ENCODE measurements around the gene NELFCD.
"Not testable (repeated sequence)": the region's sequence is repeated elsewhere in the genome, so short reads cannot be mapped to it uniquely, and the experiment has no call there.

Gene NELFCD, protein sequence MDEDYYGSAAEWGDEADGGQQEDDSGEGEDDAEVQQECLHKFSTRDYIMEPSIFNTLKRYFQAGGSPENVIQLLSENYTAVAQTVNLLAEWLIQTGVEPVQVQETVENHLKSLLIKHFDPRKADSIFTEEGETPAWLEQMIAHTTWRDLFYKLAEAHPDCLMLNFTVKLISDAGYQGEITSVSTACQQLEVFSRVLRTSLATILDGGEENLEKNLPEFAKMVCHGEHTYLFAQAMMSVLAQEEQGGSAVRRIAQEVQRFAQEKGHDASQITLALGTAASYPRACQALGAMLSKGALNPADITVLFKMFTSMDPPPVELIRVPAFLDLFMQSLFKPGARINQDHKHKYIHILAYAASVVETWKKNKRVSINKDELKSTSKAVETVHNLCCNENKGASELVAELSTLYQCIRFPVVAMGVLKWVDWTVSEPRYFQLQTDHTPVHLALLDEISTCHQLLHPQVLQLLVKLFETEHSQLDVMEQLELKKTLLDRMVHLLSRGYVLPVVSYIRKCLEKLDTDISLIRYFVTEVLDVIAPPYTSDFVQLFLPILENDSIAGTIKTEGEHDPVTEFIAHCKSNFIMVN

DNA sequence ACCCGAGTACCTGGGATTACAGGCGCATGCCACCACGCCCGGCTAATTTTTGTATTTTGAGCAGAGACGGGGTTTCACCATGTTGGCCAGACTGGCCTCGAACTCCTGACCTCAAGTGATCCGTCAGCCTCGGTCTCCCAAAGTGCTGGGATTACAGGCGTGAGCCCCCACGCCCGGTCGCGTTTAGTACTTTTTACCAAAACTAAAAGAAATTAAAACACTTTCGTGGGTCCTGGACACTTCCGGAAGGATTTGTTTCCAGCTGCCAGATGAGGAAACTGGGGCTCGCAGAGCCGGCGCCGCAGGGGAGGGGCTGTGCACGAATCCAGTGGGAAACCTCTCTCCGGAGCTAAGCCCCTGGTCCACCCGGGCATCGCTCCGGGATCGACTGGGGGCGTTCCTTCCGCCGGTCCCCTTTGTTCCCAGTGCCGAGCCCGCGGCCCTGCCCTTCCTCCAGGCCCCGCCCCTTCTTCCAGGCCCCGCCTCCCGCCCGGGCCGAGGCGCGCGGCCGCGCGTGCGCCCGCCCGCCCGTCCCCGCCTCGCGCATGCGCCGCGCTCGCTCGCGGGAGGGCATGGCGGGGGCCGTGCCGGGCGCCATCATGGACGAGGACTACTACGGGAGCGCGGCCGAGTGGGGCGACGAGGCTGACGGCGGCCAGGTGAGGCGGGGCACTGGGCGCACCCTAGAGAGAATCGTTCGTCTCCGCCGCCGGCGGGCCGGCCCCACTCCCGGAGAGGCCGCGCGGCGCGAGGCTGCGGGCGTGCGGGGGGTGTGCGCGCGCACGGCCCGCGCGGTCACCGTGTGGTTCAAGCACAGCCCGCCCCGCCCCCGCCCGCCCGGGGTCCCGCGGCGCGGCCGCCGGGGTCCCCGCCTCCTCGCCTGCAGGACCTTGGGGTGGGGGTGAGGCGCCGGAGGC, at the start of gene NELFCD:
TSS of gene NELFCD (plus strand) at position 546 of the 917 bp plus-strand sequence. CDS start at position 600, 54 bp downstream.
- Histone ChIP-seq H3K27ac (peak within 1 kb of the TSS; percentile 96), H3K4me1 (peaks cover 38% of the 10 kb centered on the region), H3K9me3 (peaks cover 8% of the 10 kb centered on the region), H3K36me3 (peaks cover 21% of the 10 kb centered on the region), H3K27me3 (no peaks in the 10 kb centered on the region), H3K4me2 (peak within 1 kb of the TSS; percentile 90), H3K9ac (peak within 1 kb of the TSS; percentile 93), H4K20me1 (peaks cover 37% of the 10 kb centered on the region), H3K4me3 (peak within 1 kb of the TSS; percentile 91)
- no peak for TF ChIP-seq Cebpa-rat (IDR thresholded peaks at IDR 0.05)

GRCh38 chr20:58932170-58932569, 48.9 kb upstream of the NELFCD start:
- no peaks in the 10 kb centered on the region for H3K36me3 ChIP-seq
- H3K4me2 ChIP-seq: no peak overlapping the region
- H3K4me3 ChIP-seq: no peak overlapping the region
- no peaks in the 10 kb centered on the region for H4K20me1 ChIP-seq
- TF ChIP-seq Cebpa-rat (IDR thresholded peaks at IDR 0.05): no peak
- peaks cover 10% of the 10 kb centered on the region for H3K9me3 ChIP-seq
- H3K9ac ChIP-seq: no peak overlapping the region
- no peak overlapping the region for H3K27ac ChIP-seq
- H3K27me3 ChIP-seq: no peaks in the 10 kb centered on the region
- peaks cover 6% of the 10 kb centered on the region; the same call in 1 of the 2 replicates for H3K4me1 ChIP-seq

GRCh38 chr20:58938078-58938477, 43.0 kb upstream of the NELFCD start:
- H4K20me1 ChIP-seq: no peaks in the 10 kb centered on the region
- 0 out of 2 replicates have a peak, but pooled peaks cover 7% of the 10 kb centered on the region for H3K4me1 ChIP-seq
- no peak overlapping the region for H3K9ac ChIP-seq
- no peak for TF ChIP-seq Cebpa-rat (IDR thresholded peaks at IDR 0.05)
- H3K27me3 ChIP-seq: no peaks in the 10 kb centered on the region
- H3K27ac ChIP-seq: no peak overlapping the region
- 0 out of 2 replicates have a peak overlapping the region, but pooled peaks have one; percentile 10 for H3K4me2 ChIP-seq
- peaks cover 10% of the 10 kb centered on the region for H3K9me3 ChIP-seq
- no peaks in the 10 kb centered on the region for H3K36me3 ChIP-seq
- no peak overlapping the region for H3K4me3 ChIP-seq

GRCh38 chr20:58938541-58938940, 42.5 kb upstream of the NELFCD start:
- Histone ChIP-seq H3K9me3 (peaks cover 10% of the 10 kb centered on the region), H3K27ac (no peak overlapping the region), H3K4me2 (0 out of 2 replicates have a peak overlapping the region, but pooled peaks have one; percentile 10), H3K27me3 (no peaks in the 10 kb centered on the region), H4K20me1 (no peaks in the 10 kb centered on the region), H3K9ac (no peak overlapping the region), H3K4me3 (no peak overlapping the region), H3K4me1 (0 out of 2 replicates have a peak, but pooled peaks cover 7% of the 10 kb centered on the region), H3K36me3 (no peaks in the 10 kb centered on the region)
- TF ChIP-seq Cebpa-rat (IDR thresholded peaks at IDR 0.05): no peak

GRCh38 chr20:58941471-58941870, 39.6 kb upstream of the NELFCD start:
- no peak for TF ChIP-seq Cebpa-rat (IDR thresholded peaks at IDR 0.05)
- Histone ChIP-seq H3K27ac (no peak overlapping the region), H3K36me3 (no peaks in the 10 kb centered on the region), H3K4me2 (no peak overlapping the region), H3K9me3 (peaks cover 6% of the 10 kb centered on the region), H3K9ac (no peak overlapping the region), H4K20me1 (no peaks in the 10 kb centered on the region), H3K27me3 (no peaks in the 10 kb centered on the region), H3K4me1 (0 out of 2 replicates have a peak, but pooled peaks cover 7% of the 10 kb centered on the region), H3K4me3 (no peak overlapping the region)

DNA sequence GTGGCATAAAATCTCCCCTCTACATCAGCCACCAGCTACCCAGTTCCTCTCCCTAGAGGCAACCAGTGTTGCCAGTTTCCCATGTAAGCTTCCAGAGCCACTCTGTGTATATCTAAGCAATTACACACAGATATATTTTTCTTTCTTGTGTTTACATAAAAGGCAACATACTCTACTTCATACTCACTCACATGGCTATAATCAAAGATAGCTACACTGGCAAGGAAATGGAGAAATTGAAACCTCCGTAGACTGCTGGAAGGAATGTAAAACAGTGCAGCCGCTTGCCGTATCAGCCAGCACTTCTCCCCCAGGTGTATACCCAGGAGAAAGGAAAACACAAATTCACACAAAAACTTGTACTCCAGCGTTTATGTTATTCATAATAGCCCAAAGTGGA, 38.5 kb upstream of the NELFCD start:
- no peaks in the 10 kb centered on the region for H3K9me3 ChIP-seq
- no peak overlapping the region for H3K4me3 ChIP-seq
- no peaks in the 10 kb centered on the region for H3K36me3 ChIP-seq
- H3K4me2 ChIP-seq: no peak overlapping the region
- H3K4me1 ChIP-seq: 0 out of 2 replicates have a peak, but pooled peaks cover 7% of the 10 kb centered on the region
- H3K27ac ChIP-seq: no peak overlapping the region
- TF ChIP-seq Cebpa-rat (IDR thresholded peaks at IDR 0.05): no peak
- no peaks in the 10 kb centered on the region for H4K20me1 ChIP-seq
- no peak overlapping the region for H3K9ac ChIP-seq
- no peaks in the 10 kb centered on the region for H3K27me3 ChIP-seq

- Histone ChIP-seq H3K4me1 (no peaks in the 10 kb centered on the region), H3K9me3 (no peaks in the 10 kb centered on the region), H3K4me3 (no peak overlapping the region), H3K9ac (no peak overlapping the region), H3K4me2 (no peak overlapping the region), H3K27me3 (no peaks in the 10 kb centered on the region), H3K27ac (no peak overlapping the region), H3K36me3 (no peaks in the 10 kb centered on the region), H4K20me1 (no peaks in the 10 kb centered on the region)
- TF ChIP-seq Cebpa-rat (IDR thresholded peaks at IDR 0.05): no peak
These were observed 36.4 kb upstream of the NELFCD start for GRCh38 chr20:58944610-58945009.

DNA sequence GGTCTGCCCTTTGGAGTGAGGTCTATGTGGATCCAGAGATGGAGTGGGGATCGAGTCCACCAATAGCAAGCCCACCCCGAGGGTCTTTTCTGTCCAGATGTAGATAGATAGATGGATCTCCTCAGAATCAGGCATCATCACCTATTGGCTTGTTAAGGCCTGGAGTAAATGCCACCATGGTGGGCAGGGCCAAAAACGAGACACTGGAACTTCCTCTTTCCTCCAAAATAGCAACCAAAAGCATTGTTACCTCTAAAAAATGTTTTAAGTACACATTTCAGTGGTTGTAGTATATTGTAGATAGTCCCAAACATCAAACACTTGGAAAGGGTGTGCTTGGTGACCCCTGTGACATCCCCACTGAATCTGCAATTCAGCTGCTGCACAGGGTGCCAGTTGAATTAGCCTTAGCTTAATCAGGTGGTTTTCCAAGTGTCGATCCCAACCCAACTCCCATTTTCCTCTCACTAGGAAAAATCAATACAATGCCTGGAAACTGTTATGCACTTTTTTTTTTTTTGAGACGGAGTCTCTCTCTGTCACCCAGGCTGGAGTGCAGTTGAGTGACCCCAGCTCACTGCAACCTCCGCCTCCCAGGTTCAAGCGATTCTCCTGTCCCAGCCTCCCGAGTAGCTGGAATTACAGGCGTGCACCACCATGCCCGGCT, 35.0 kb upstream of the NELFCD start:
- Histone ChIP-seq H3K4me2 (no peak overlapping the region), H3K27me3 (no peaks in the 10 kb centered on the region), H3K36me3 (no peaks in the 10 kb centered on the region), H4K20me1 (no peaks in the 10 kb centered on the region), H3K9ac (no peak overlapping the region), H3K9me3 (no peaks in the 10 kb centered on the region), H3K4me3 (no peak overlapping the region), H3K4me1 (no peaks in the 10 kb centered on the region), H3K27ac (no peak overlapping the region)
- no peak for TF ChIP-seq Cebpa-rat (IDR thresholded peaks at IDR 0.05)

DNA sequence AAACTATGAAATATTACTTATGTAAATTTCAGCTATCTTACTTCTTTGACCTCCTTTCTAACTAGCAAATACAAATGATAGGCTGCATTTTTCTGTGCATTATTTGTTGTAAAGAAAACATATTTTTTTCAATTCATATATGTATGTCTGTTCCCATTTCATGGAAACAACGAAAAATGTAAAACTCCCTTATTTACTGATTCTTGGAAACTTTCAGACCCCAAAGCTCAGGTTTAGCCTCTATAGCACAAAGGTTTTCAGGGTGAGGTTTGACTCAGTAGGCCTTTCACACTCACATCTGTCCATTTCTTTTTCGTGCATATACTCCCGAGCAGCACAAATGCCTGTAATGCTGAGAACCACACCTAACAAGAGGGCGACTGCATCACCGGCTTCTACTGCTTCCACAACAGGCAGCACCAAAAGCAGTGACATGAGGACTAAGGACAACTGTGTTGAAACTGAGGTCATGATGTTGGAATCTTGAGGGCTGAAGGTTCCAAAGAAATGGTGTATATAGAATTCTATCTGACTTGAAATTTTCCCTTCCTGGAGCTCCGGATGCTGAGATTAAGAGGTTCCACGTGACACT, 33.2 kb upstream of the NELFCD start:
- H3K4me2 ChIP-seq, H3K36me3 ChIP-seq, H3K27ac ChIP-seq, H3K4me1 ChIP-seq, H3K9me3 ChIP-seq, H3K27me3 ChIP-seq, H4K20me1 ChIP-seq, H3K4me3 ChIP-seq, H3K9ac ChIP-seq: not testable (repeated sequence)

All from BLaER1 (cell line).